Fibroblast of mammary gland (primary cell): ENCODE results near the gene CFAP92.
A peak's percentile ranks its signal among the peaks of the same experiment; 100 is the strongest.

Experiments
- DNase-seq: peaks from one replicate; pipeline ENCODE4 v3.0.0-alpha.2; 2010; ENCODE audit warnings: low read depth
- H3K4me3 ChIP-seq: 2 replicates; pipeline ENCODE4 v1.5.1; 2011; ENCODE audit warnings: low read depth, mild to moderate bottlenecking, low read length, moderate library complexity; ENCODE audit not compliant: control insufficient read depth
- TF ChIP-seq, protein P1 (sequence below): conservative IDR thresholded peaks from 2 replicates; pipeline ENCODE4 v1.5.1; 2011; ENCODE audit warnings: low read depth, low read length, inconsistent platforms; ENCODE audit not compliant: control insufficient read depth, insufficient read depth

Gene CFAP92

GRCh38 chr3:128878556-128879124 lies 115.2 kb downstream of the CFAP92 start:
- H3K4me3 ChIP-seq = peak overlapping the region; percentile 94
- TF ChIP-seq, protein P1, sequence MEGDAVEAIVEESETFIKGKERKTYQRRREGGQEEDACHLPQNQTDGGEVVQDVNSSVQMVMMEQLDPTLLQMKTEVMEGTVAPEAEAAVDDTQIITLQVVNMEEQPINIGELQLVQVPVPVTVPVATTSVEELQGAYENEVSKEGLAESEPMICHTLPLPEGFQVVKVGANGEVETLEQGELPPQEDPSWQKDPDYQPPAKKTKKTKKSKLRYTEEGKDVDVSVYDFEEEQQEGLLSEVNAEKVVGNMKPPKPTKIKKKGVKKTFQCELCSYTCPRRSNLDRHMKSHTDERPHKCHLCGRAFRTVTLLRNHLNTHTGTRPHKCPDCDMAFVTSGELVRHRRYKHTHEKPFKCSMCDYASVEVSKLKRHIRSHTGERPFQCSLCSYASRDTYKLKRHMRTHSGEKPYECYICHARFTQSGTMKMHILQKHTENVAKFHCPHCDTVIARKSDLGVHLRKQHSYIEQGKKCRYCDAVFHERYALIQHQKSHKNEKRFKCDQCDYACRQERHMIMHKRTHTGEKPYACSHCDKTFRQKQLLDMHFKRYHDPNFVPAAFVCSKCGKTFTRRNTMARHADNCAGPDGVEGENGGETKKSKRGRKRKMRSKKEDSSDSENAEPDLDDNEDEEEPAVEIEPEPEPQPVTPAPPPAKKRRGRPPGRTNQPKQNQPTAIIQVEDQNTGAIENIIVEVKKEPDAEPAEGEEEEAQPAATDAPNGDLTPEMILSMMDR = no peak
- DNase-seq = peak; percentile 84

DNA sequence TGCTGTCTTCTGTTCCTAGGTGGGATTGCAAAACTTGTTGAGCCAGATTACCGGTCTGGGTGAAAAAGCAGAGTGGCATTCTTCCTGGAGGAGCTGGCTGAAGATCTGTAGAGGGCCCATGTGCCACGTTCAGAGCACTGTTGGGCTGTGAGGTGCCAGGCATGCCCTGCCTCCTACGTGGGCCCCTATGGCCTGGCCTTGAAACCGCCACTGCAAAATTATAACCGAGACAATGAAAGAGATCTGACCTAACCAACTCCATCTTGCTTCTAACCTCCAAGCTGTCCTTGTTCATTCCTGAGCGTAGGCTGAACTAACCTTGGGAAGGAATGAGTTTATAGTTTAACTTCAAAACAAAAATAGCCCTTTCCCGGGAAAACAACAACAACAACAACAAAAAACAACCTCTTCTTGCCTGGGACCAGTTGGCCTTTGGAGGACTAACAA lies 115.8 kb downstream of the CFAP92 start:
- TF ChIP-seq, protein P1 = no peak
- H3K4me3 ChIP-seq = peak overlapping the region; percentile 94
- DNase-seq = no peak

DNA sequence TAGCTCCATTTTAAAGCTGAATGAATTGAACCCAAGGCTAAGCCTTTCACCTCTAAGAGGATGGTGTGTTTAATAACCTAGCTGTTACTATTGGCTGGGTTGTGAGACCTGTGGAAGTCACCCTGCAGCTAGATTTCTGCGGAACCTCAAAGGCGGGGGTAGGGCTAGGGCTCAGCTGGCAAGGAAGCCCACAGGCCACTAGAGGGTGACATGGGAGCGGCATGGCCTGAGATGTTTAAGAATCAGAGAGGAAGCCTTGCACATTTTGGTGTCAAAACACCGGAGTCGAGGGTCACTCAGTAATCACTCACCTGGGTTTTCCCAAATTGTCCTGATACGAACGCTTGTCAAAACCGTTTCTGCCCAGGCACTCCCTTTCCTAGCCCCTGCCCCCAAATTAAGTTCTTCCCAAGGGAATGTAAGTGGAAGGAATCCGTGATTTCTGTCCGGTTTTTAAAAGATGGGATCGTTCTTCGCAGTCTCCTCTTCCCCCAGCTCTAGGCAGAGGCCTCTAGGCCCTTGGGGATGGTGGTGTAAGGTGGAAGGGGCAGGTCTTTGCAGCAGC lies 118.2 kb downstream of the CFAP92 start:
- TF ChIP-seq, protein P1 = peak; percentile 40
- no peak overlapping the region for H3K4me3 ChIP-seq
- DNase-seq = no peak

DNA sequence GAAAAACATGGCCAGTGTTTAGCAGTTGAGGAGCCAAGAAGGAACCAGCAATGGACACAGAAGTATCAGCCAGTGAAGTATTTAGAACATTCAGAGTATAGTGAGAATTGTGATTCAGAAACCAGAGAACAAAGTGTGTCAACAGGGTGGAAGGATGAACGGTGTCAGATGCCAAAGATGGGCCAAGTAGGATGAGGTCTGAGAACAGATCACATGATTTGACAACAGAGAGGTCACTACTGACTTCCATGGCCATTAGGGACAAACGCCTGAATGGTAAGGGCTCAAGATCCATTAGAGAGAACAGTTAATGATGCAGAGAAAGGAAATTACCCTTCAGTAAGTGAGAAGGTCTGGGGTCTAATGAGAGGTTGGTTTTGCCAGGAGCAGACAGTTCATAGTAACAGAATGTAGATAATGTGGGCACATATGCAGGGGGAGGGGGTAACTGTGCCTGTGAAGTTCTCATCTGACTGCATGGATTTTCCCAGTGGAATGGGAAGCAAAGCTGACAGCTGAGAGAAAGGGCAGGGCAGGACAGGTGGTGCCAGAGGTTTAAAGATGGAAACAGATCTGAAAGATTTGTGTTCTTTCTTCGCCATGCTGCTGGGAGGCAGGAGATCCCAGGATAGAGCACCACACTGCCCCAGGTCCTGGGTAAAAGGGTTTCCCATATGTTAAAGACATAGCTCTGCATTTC lies 119.2 kb downstream of the CFAP92 start:
- TF ChIP-seq, protein P1 = no peak
- no peak overlapping the region for H3K4me3 ChIP-seq
- DNase-seq = no peak

GRCh38 chr3:128873244-128874022 lies 120.4 kb downstream of the CFAP92 start:
- H3K4me3 ChIP-seq = no peak overlapping the region
- TF ChIP-seq, protein P1 = no peak
- no peak for DNase-seq

DNA sequence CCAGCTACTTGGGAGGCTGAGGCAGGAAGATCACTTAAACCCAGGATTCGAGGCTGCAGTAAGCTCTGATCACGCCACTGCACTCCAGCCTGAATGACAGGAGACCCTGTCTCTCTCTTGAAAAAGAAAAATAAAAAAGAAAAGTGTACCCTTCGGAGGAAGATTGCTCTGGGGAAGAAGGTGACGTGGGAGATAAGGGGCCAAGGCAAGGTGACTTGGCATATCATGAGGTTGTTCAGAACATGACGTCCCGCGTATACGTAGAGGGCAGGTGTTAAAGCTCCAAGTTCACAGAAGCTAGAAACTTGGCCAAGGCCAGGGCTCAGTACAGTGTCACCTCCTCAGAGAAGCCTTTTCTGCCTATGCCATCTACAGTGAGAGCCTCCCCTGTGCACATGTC lies 121.1 kb downstream of the CFAP92 start:
- no peak for DNase-seq
- no peak overlapping the region for H3K4me3 ChIP-seq
- TF ChIP-seq, protein P1 = no peak
